Stimulated activated CD4-positive, alpha-beta T cell treated with anti-CD3 and anti-CD28 coated beads, Interleukin-15, amount 100 ng/mL, for 1 hour (primary cell): ENCODE data around the gene P2RX4.
"Not testable (repeated sequence)": the region's sequence is repeated elsewhere in the genome, so short reads cannot be mapped to it uniquely, and the experiment has no call there.

Experiments used
- DNase-seq, 2 donors: peaks; one replicate each; pipeline ENCODE4 v3.0.0-alpha.2; 2020; ENCODE audit warnings: low read depth in 1 of 2, low spot score in 1 of 2

P2RX4 gene

GRCh38 chr12:121209624-121210572, at the start of gene P2RX4:
Gene P2RX4, plus strand, starts transcription at chr12:121210129. Its CDS starts 36 bp downstream, at chr12:121210165.
- peak; percentile 71 to 79 for DNase-seq

- no peak for DNase-seq
These were observed 47.5 kb upstream of the P2RX4 start for GRCh38 chr12:121162384-121162783.

- no peak for DNase-seq
These were observed 46.9 kb upstream of the P2RX4 start for GRCh38 chr12:121162985-121163384.

GRCh38 chr12:121164839-121165238, 45.1 kb upstream of the P2RX4 start:
- not testable (repeated sequence) for DNase-seq

GRCh38 chr12:121165316-121165715, 44.6 kb upstream of the P2RX4 start:
- DNase-seq: no peak

- no peak for DNase-seq
These were observed 43.6 kb upstream of the P2RX4 start for GRCh38 chr12:121166356-121166755.

GRCh38 chr12:121167232-121167820, 42.6 kb upstream of the P2RX4 start:
- DNase-seq: no peak

- DNase-seq: no peak
These were observed 42.0 kb upstream of the P2RX4 start for GRCh38 chr12:121167951-121168350.

GRCh38 chr12:121170151-121170550, 39.8 kb upstream of the P2RX4 start:
- DNase-seq: no peak

- DNase-seq: no peak
These were observed 39.2 kb upstream of the P2RX4 start for GRCh38 chr12:121170611-121171260.

- DNase-seq: no peak
These were observed 37.8 kb upstream of the P2RX4 start for GRCh38 chr12:121172145-121172544.

GRCh38 chr12:121175383-121176119, 34.4 kb upstream of the P2RX4 start:
- DNase-seq: no peak

- DNase-seq: no peak
These were observed 33.0 kb upstream of the P2RX4 start for GRCh38 chr12:121176826-121177529.

GRCh38 chr12:121181181-121181580, 28.7 kb upstream of the P2RX4 start:
- DNase-seq: no peak

- DNase-seq: no peak
These were observed 27.6 kb upstream of the P2RX4 start for GRCh38 chr12:121182222-121182893.

- no peak for DNase-seq
These were observed 25.5 kb upstream of the P2RX4 start for GRCh38 chr12:121184425-121184824.

- DNase-seq: no peak
These were observed 24.7 kb upstream of the P2RX4 start for GRCh38 chr12:121184984-121185889.

GRCh38 chr12:121186826-121187225, 23.1 kb upstream of the P2RX4 start:
- no peak for DNase-seq

GRCh38 chr12:121187501-121187900, 22.4 kb upstream of the P2RX4 start:
- no peak for DNase-seq
